Heart left ventricle (tissue), 16 donors: Measurements from ENCODE around the gene SELE. TPM values are rescaled to one million over a fixed set of nuclear protein-coding genes. Genes with fewer than 3 reads are reported as not detected.

Source experiments
- ATAC-seq, 4 donors: fragments of 200-7000 bp; cut with Tn5 transposase; one replicate each; pipeline ENCODE4 v1.9.1; 2020 to 2022; ENCODE audit warnings: moderate library complexity in 4 of 4, mild to moderate bottlenecking in 3 of 4, moderate number of reproducible peaks in 1 of 4
- DNase-seq, 5 donors: peaks; one replicate each; pipeline ENCODE4 v3.0.0-alpha.2; 2020
- H3K27ac ChIP-seq, 12 donors: fragments of 200-600 bp; sonication (generic) in 4 of 12; one replicate each; pipeline versions ENCODE4 v1.5.0 to v1.8.0; 2016 to 2022; ENCODE audit warnings: mild to moderate bottlenecking in 2 of 12
- H3K27me3 ChIP-seq, 9 donors: fragments of 200-600 bp; sonication (generic) in 2 of 9; one replicate each; pipeline versions ENCODE4 v1.5.1 to v1.8.0; 2016 to 2022; ENCODE audit warnings: mild to moderate bottlenecking in 3 of 9
- H3K36me3 ChIP-seq, 9 donors: fragments of 200-600 bp; sonication (generic) in 2 of 9; one replicate each; pipeline versions ENCODE4 v1.5.0 to v1.8.0; 2018 to 2022; ENCODE audit warnings: mild to moderate bottlenecking in 2 of 9
- H3K4me1 ChIP-seq, 12 donors: fragments of 200-600 bp; sonication (generic) in 4 of 12; one replicate each; pipeline versions ENCODE4 v1.5.0 to v1.8.0; 2016 to 2022; ENCODE audit warnings: mild to moderate bottlenecking in 3 of 12
- H3K4me3 ChIP-seq, 12 donors: fragments of 200-600 bp; sonication (generic) in 4 of 12; one replicate each; pipeline versions ENCODE4 v1.5.0 to v1.8.0; 2017 to 2022; ENCODE audit warnings: mild to moderate bottlenecking in 9 of 12, moderate library complexity in 4 of 12
- H3K9me3 ChIP-seq, 12 donors: fragments of 200-600 bp; sonication (generic) in 4 of 12; one replicate each; pipeline versions ENCODE4 v1.5.0 to v1.8.0; 2016 to 2022; ENCODE audit warnings: mild to moderate bottlenecking in 1 of 12
- POLR2A ChIP-seq, 2 donors: fragments of 450-650 bp; IDR thresholded peaks; one replicate each; pipeline ENCODE4 v1.6.1; 2017; ENCODE audit warnings: antibody characterized with exemption in 2 of 2, mild to moderate bottlenecking in 2 of 2, moderate library complexity in 2 of 2
- WGBS, 4 donors: extraction: QIAGEN DNeasy Blood & Tissue Kit in 2 of 4; methylation state at CpG; one replicate each; pipeline versions ENCODE4 v1.1.5 to v1.1.7; 2013 to 2018; 5-methylcytosine and 5-hydroxymethylcytosine counted together
- intact Hi-C, 10 donors: fragments of 100-400 bp; cut with DNase I; formaldehyde crosslinking; loops; one replicate each; pipeline versions ENCODE4 v1.11.1 to v1.14.2; 2022
- long read RNA-seq, 3 donors: library from polyadenylated mRNA; unstranded; transcript quantifications; one replicate each; pipeline ENCODE4 v2.0.0, GENCODE V29; 2020 to 2021
- polyA plus RNA-seq, 2 donors: library from polyadenylated mRNA; stranded (reverse); fragments of 200-250 nt; gene quantifications; one replicate each; pipeline ENCODE4 v1.2.3, GENCODE V29; 2013
- total RNA-seq, 9 donors: library from RNA; depleted of rRNA in 2 of 9; stranded (reverse); fragments of >200 nt in 2 of 9; fragmentation: NEBNext Ultra II Directional in 3 of 9; extraction: Animal tissue kit (Norgen Biotek cat#: 25700) in 3 of 9; gene quantifications; one replicate each; pipeline versions ENCODE4 v1.1.0 to v1.2.4, GENCODE V29; 2016 to 2023
- TF ChIP-seq, protein P1 (sequence below), 12 donors: fragments of 200-600 bp; sonication (generic) in 4 of 12; IDR thresholded peaks; one replicate each; pipeline versions ENCODE4 v1.5.0 to v1.8.0; 2018 to 2022; ENCODE audit warnings: antibody characterized with exemption in 12 of 12, mild to moderate bottlenecking in 5 of 12
- donor health status: ischemic (EF 13 %, LVEDD 7.1; RV severe dilation, severe dysfunction).
- donor health status: healthy with polysubstance abuse.
- donor health status: DM: no; HTN: yes; CAD: no.
- donor health status: DM: no; HTN: no; CAD: no.
- donor health status: ischemic (EF 25% LVEDD 6.9; RV normal size, moderate dysfunction).
- donor health status: ischemic (EF 25% LVEDD 5.7; RV mildly dilated, moderate dysfunction).
- donor health status: healthy.
- donor health status: DM: yes; HTN: yes; CAD: no.
- donor health status: ischemic (EF 35%, LVEDD 5.7; RV mildly dilated, moderate dysfunction).
- donor health status: nonischemic (EF 11% LVEDD 7.7; RV severe dilation, severe dysfunction).
- donor health status: DM: yes; HTN: yes; CAD: no.
- donor health status: PGD.
- donor health status: ischemic (EF 29% LVEDD 5.4; RV normal size, mild dysfunction).
- donor health status: nonischemic (EF 23%, LVEDD 6.1; RV moderate dilation, normal function).

The SELE gene, protein sequence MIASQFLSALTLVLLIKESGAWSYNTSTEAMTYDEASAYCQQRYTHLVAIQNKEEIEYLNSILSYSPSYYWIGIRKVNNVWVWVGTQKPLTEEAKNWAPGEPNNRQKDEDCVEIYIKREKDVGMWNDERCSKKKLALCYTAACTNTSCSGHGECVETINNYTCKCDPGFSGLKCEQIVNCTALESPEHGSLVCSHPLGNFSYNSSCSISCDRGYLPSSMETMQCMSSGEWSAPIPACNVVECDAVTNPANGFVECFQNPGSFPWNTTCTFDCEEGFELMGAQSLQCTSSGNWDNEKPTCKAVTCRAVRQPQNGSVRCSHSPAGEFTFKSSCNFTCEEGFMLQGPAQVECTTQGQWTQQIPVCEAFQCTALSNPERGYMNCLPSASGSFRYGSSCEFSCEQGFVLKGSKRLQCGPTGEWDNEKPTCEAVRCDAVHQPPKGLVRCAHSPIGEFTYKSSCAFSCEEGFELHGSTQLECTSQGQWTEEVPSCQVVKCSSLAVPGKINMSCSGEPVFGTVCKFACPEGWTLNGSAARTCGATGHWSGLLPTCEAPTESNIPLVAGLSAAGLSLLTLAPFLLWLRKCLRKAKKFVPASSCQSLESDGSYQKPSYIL
- total RNA-seq (10 to 100 TPM in 2 of 9 donors, 1 to 10 TPM in 4, under 1 TPM in 3; 0.63 to 21.5 (median 2.2) TPM), polyA plus RNA-seq (1 to 10 TPM; 2.4 to 3.3 TPM)
- long read RNA-seq, donor 1, partial matches to known transcripts = 0 of 1 reads
- long read RNA-seq, donor 1, other reads (novel, unspliced or antisense) = 0 of 1 reads
- long read RNA-seq, donor 2, transcript SELE-201 (14 exons, 3,857 nt) = major isoform, 23 of 31 reads
- long read RNA-seq, donor 2, partial matches to known transcripts = 4 of 31 reads
- long read RNA-seq, donor 2, other reads (novel, unspliced or antisense) = 4 of 31 reads
- long read RNA-seq, donor 3 = 0 reads

DNA sequence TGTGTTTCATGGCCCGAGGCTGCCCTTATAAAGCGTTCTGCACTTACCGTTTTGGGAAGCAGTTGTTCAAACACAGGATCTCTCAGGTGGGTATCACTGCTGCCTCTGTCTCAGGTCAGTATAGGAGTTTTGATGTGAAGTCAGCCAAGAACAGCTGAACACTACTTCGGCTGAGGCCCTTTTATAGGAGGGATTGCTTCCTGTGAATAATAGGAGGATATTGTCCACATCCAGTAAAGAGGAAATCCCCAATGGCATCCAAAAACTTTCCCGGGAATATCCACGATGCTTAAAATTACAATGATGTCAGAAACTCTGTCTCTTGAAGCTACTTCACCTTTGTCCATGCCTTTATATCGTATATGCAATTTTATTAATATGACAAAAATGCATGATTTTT lies at the start of gene SELE:
TSS of gene SELE (minus strand) at position 156 of the 400 bp plus-strand sequence. CDS start 467 bp downstream, outside the sequence.
- 49 to 68% (median 55%) methylated on average over 7 of the region's 7 CpGs for WGBS, 4 donors
- no peak for DNase-seq
- peak in 2 of 4 donors; percentile 20 to 68 for ATAC-seq
- H3K27me3 ChIP-seq = no peaks in the 10 kb centered on the region
- peaks cover 0 to under 1% (median 0%) of the 10 kb centered on the region in 12 donors for H3K4me1 ChIP-seq
- intact Hi-C loops = no loop called here
- no peaks in the 10 kb centered on the region for H3K9me3 ChIP-seq
- no peaks in the 10 kb centered on the region for H3K36me3 ChIP-seq
- peak within 1 kb of the TSS in 3 of 12 donors; percentile 7 to 16 (median 8) for H3K4me3 ChIP-seq
- H3K27ac ChIP-seq = no peak within 1 kb of the TSS
- TF ChIP-seq, protein P1, sequence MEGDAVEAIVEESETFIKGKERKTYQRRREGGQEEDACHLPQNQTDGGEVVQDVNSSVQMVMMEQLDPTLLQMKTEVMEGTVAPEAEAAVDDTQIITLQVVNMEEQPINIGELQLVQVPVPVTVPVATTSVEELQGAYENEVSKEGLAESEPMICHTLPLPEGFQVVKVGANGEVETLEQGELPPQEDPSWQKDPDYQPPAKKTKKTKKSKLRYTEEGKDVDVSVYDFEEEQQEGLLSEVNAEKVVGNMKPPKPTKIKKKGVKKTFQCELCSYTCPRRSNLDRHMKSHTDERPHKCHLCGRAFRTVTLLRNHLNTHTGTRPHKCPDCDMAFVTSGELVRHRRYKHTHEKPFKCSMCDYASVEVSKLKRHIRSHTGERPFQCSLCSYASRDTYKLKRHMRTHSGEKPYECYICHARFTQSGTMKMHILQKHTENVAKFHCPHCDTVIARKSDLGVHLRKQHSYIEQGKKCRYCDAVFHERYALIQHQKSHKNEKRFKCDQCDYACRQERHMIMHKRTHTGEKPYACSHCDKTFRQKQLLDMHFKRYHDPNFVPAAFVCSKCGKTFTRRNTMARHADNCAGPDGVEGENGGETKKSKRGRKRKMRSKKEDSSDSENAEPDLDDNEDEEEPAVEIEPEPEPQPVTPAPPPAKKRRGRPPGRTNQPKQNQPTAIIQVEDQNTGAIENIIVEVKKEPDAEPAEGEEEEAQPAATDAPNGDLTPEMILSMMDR (IDR thresholded peaks at IDR 0.05) = no peak
- no peak for TF ChIP-seq POLR2A (IDR thresholded peaks at IDR 0.05)

DNA sequence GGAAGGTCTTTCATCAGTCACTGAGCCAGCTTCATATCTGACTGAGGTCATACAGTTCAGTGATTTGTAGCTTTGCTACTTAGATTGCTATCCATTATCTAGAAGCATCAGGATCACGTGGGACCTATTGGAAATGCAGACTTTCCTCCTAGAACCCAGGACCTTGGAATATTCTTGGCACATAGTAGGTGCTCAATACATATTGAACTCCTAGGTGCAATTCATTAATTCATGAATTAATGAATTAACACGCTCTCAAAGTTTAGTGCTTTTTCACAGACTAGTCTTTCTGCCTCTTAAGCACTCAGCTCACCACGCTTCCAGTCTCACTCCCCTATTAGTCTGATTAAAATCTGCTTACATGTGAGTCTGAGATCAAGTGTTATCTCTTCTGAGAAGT lies 48.7 kb upstream of the SELE start:
- ATAC-seq (no peak), DNase-seq (no peak)
- intact Hi-C loops = no loop called here
- WGBS, 4 donors = 67 to 86% (median 85%) methylated on average over 3 of the region's 3 CpGs
- no peak overlapping the region for H3K4me3 ChIP-seq
- no peak overlapping the region for H3K27ac ChIP-seq
- H3K9me3 ChIP-seq = no peaks in the 10 kb centered on the region
- H3K36me3 ChIP-seq = no peaks in the 10 kb centered on the region
- no peak for TF ChIP-seq POLR2A (IDR thresholded peaks at IDR 0.05)
- TF ChIP-seq, protein P1 (IDR thresholded peaks at IDR 0.05) = no peak
- H3K4me1 ChIP-seq = no peaks in the 10 kb centered on the region
- peaks cover 0 to 14% (median 0%) of the 10 kb centered on the region in 9 donors for H3K27me3 ChIP-seq

DNA sequence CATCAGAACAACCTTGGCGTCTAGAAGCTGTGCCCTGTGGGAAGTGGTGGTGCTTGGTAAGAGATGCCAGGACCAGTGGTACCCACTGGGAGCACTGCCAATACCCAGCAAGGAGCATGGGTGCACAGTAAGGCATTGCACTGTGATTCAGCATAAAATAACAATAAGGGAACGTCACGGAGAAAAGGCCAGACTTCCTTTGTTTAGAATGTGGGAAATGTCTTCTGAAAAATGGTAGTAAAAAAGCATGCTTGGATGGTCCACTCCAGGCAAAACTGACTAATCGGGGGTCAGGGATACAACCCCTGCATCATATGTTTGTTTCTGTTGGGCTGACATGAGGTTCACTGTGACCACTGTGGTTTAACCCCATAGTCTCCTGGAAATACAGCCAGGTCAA lies 46.1 kb upstream of the SELE start:
- ATAC-seq = no peak
- Histone ChIP-seq H3K4me3 (no peak overlapping the region), H3K4me1 (no peaks in the 10 kb centered on the region), H3K9me3 (no peaks in the 10 kb centered on the region), H3K27me3 (peaks cover 0 to 10% (median 0%) of the 10 kb centered on the region in 9 donors), H3K27ac (no peak overlapping the region), H3K36me3 (no peaks in the 10 kb centered on the region)
- WGBS, 4 donors = 46 to 57% (median 54%) methylated on average over 4 of the region's 4 CpGs
- DNase-seq = no peak
- intact Hi-C loops = no loop called here
- TF ChIP-seq, protein P1 (IDR thresholded peaks at IDR 0.05) = no peak
- no peak for TF ChIP-seq POLR2A (IDR thresholded peaks at IDR 0.05)

DNA sequence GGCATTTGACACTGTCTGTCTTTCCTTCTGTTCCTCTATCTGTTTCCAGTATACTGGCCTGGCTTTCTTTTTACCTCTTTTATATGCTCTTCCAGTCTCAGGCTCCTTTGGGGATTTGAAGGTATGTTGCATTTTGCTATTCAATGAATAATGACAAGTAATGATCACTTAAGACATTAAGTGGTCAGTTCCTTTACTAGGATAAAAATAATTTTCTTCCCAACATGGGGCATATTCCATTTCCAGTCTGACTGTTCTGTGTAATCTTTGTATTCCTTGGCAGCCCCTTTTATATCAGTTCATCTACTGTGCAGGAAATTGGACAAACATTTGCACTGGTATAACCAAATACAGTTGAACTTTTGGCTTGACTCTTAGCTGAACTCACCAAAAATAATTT lies 45.3 kb upstream of the SELE start:
- intact Hi-C loops = no loop called here
- TF ChIP-seq POLR2A (IDR thresholded peaks at IDR 0.05) = no peak
- TF ChIP-seq, protein P1 (IDR thresholded peaks at IDR 0.05) = no peak
- H3K4me3 ChIP-seq = no peak overlapping the region
- no peak for ATAC-seq
- H3K4me1 ChIP-seq = no peaks in the 10 kb centered on the region
- H3K27me3 ChIP-seq = peaks cover 0 to 10% (median 0%) of the 10 kb centered on the region in 9 donors
- DNase-seq = no peak
- no peak overlapping the region for H3K27ac ChIP-seq
- no peaks in the 10 kb centered on the region for H3K9me3 ChIP-seq
- H3K36me3 ChIP-seq = no peaks in the 10 kb centered on the region
